ENCODE measurements around the gene PPY.

DNA sequence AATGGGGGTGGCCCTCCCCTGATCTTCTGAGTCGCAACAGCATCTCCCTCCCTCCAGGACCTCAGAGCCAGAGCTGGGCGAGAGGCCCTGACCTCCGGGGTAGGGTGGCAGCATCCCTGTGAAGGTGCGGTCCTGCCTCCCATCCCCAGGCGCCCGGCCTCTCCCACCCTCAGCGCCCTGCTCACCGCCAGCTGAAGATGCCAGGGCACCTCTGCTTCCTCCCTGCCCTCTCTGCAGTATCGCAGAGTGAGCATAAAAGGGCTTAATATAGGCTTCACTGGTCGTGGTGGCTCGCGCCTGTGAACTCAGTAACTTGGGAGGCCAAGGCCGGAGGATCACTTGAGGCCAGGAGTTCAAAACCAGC is 24.3 kb downstream of the PPY start:
- TF ChIP-seq CTCF (IDR thresholded peaks at IDR 0.05): no peak
- TF ChIP-seq POLR2A (IDR thresholded peaks at IDR 0.05): no peak

All from ovary (tissue), 3 donors.